Stomach (tissue), 9 donors: ENCODE results near the gene ZIC4. TPM values are rescaled to one million over a fixed set of nuclear protein-coding genes. Genes with fewer than 3 reads are reported as not detected.

Experiments used
- DNase-seq, 2 donors: peaks; one replicate each; pipeline versions ENCODE4 v3.0.0 to v3.0.0-alpha.2; 2013 to 2019
- H3K27ac ChIP-seq, 5 donors: fragments of 200-600 bp in 4 of 5; sonication (generic) in 4 of 5; one replicate each; pipeline ENCODE4 v1.5.1; 2013 to 2019; ENCODE audit warnings: mild to moderate bottlenecking in 1 of 5, moderate library complexity in 1 of 5
- H3K27me3 ChIP-seq, 3 donors: fragments of 200-600 bp; sonication (generic); one replicate each; pipeline ENCODE4 v1.5.1; 2017 to 2019; ENCODE audit warnings: mixed run types in 1 of 3
- H3K36me3 ChIP-seq, 4 donors: fragments of 200-600 bp; sonication (generic); 1 replicate in 3 of 4; 2 replicates in 1 of 4; pipeline ENCODE4 v1.5.1; 2016 to 2019
- H3K4me1 ChIP-seq, 4 donors: fragments of 200-600 bp; sonication (generic); one replicate each; pipeline ENCODE4 v1.5.1; 2016 to 2019
- H3K4me3 ChIP-seq, 4 donors: fragments of 200-600 bp; sonication (generic) in 3 of 4; one replicate each; pipeline ENCODE4 v1.5.1; 2016 to 2019; ENCODE audit warnings: mild to moderate bottlenecking in 1 of 4
- H3K9me3 ChIP-seq, 4 donors: fragments of 200-600 bp; sonication (generic); one replicate each; pipeline ENCODE4 v1.5.1; 2016 to 2019
- CTCF ChIP-seq, 7 experiments: fragments of 450-650 bp in 4 of 7; fragments of 200-600 bp in 3 of 7; sonication (generic) in 3 of 7; IDR thresholded peaks; one replicate each; pipeline ENCODE4 v1.5.1; 2016 to 2019; ENCODE audit warnings: antibody characterized with exemption in 7 of 7, control low read depth in 2 of 7, mild to moderate bottlenecking in 1 of 7
- EP300 ChIP-seq: sonication (generic); formaldehyde crosslinking; IDR thresholded peaks from one replicate; pipeline ENCODE4 v1.6.1; 2017; ENCODE audit warnings: antibody characterized with exemption
- POLR2A ChIP-seq, 4 donors: fragments of 450-650 bp; IDR thresholded peaks; one replicate each; pipeline ENCODE4 v1.6.1; 2016; ENCODE audit warnings: antibody characterized with exemption in 4 of 4, control low read depth in 2 of 4, mild to moderate bottlenecking in 1 of 4, moderate library complexity in 1 of 4
- POLR2AphosphoS5 ChIP-seq, 3 donors: sonication (generic); formaldehyde crosslinking; IDR thresholded peaks; one replicate each; pipeline ENCODE4 v1.6.1; 2016; ENCODE audit warnings: antibody characterized with exemption in 3 of 3
- WGBS, 5 donors: extraction: QIAGEN DNeasy Blood & Tissue Kit in 3 of 5; methylation state at CpG; one replicate each; pipeline versions ENCODE4 v1.1.5 to v1.1.7; 2013 to 2018; 5-methylcytosine and 5-hydroxymethylcytosine counted together
- intact Hi-C: fragments of 100-400 bp; cut with DNase I; formaldehyde crosslinking; loops from one replicate; pipeline ENCODE4 v1.15.1; 2023; ENCODE audit warnings: low total_unique reads
- polyA plus RNA-seq, 3 donors: library from polyadenylated mRNA; stranded (reverse); fragments of 200-250 nt; gene quantifications; one replicate each; pipeline ENCODE4 v1.2.3, GENCODE V29; 2013
- total RNA-seq, 5 donors: library from RNA; depleted of rRNA; stranded (reverse); fragments of >200 nt; gene quantifications; one replicate each; pipeline versions ENCODE4 v1.1.0 to v1.2.3, GENCODE V29; 2014 to 2016
- donor health status: healthy with polysubstance abuse.
- donor health status: Bipolar disorder and iron deficiency.
- donor health status: healthy.

The ZIC4 gene
- total and polyA plus RNA-seq, 8 donors = not detected

GRCh38 chr3:147380977-147381376 lies 25.4 kb downstream of the ZIC4 start:
- Histone ChIP-seq H3K9me3 (peaks cover 0 to 12% (median 2%) of the 10 kb centered on the region in 4 donors), H3K27ac (no peak overlapping the region), H3K4me1 (no peaks in the 10 kb centered on the region), H3K27me3 (peaks cover 44 to 97% (median 81%) of the 10 kb centered on the region in 3 donors), H3K36me3 (no peaks in the 10 kb centered on the region), H3K4me3 (no peak overlapping the region)
- WGBS, 5 donors = 13 to 19% (median 14%) methylated on average over 3 of the region's 3 CpGs
- no peak for DNase-seq
- intact Hi-C loops = no loop called here
- TF ChIP-seq EP300 (no peak), POLR2A (IDR thresholded peaks at IDR 0.05) (no peak), CTCF (IDR thresholded peaks at IDR 0.05) (no peak), POLR2AphosphoS5 (IDR thresholded peaks at IDR 0.05) (no peak)

- no peaks in the 10 kb centered on the region for H3K4me1 ChIP-seq
- peaks cover 43 to 97% (median 81%) of the 10 kb centered on the region in 3 donors for H3K27me3 ChIP-seq
- peaks cover 0 to 12% (median 2%) of the 10 kb centered on the region in 4 donors for H3K9me3 ChIP-seq
- no peak for DNase-seq
- H3K4me3 ChIP-seq = no peak overlapping the region
- intact Hi-C loops = no loop called here
- 8 to 13% (median 9%) methylated on average over 26 of the region's 26 CpGs for WGBS, 5 donors
- no peaks in the 10 kb centered on the region for H3K36me3 ChIP-seq
- no peak for TF ChIP-seq POLR2A (IDR thresholded peaks at IDR 0.05)
- TF ChIP-seq CTCF (IDR thresholded peaks at IDR 0.05) = no peak
- no peak for TF ChIP-seq POLR2AphosphoS5 (IDR thresholded peaks at IDR 0.05)
- no peak for TF ChIP-seq EP300
- H3K27ac ChIP-seq = no peak overlapping the region
These were observed 25.9 kb downstream of the ZIC4 start for GRCh38 chr3:147380387-147380951.

GRCh38 chr3:147379651-147380050 lies 26.7 kb downstream of the ZIC4 start:
- DNase-seq = no peak
- intact Hi-C loops = no loop called here
- no peak overlapping the region for H3K4me3 ChIP-seq
- H3K9me3 ChIP-seq = peaks cover 0 to 7% (median 2%) of the 10 kb centered on the region in 4 donors
- no peaks in the 10 kb centered on the region for H3K4me1 ChIP-seq
- no peaks in the 10 kb centered on the region for H3K36me3 ChIP-seq
- 8 to 20% (median 9%) methylated on average over 10 of the region's 10 CpGs for WGBS, 5 donors
- H3K27ac ChIP-seq = no peak overlapping the region
- TF ChIP-seq POLR2A (IDR thresholded peaks at IDR 0.05) (no peak), CTCF (IDR thresholded peaks at IDR 0.05) (no peak), POLR2AphosphoS5 (IDR thresholded peaks at IDR 0.05) (no peak), EP300 (no peak)
- H3K27me3 ChIP-seq = peaks cover 35 to 97% (median 73%) of the 10 kb centered on the region in 3 donors

GRCh38 chr3:147377412-147378367 lies 28.7 kb downstream of the ZIC4 start:
- TF ChIP-seq EP300 (no peak), POLR2AphosphoS5 (IDR thresholded peaks at IDR 0.05) (no peak), CTCF (IDR thresholded peaks at IDR 0.05) (no peak), POLR2A (IDR thresholded peaks at IDR 0.05) (no peak)
- H3K36me3 ChIP-seq = no peaks in the 10 kb centered on the region
- no peak overlapping the region for H3K4me3 ChIP-seq
- intact Hi-C loops = no loop called here
- no peaks in the 10 kb centered on the region for H3K4me1 ChIP-seq
- peaks cover 29 to 97% (median 70%) of the 10 kb centered on the region in 3 donors for H3K27me3 ChIP-seq
- H3K9me3 ChIP-seq = peaks cover 0 to 5% (median 2%) of the 10 kb centered on the region in 4 donors
- H3K27ac ChIP-seq = no peak overlapping the region
- 4 to 9% (median 7%) methylated on average over 30 of the region's 30 CpGs for WGBS, 5 donors
- no peak for DNase-seq
